K562 (cell line): Measurements from ENCODE around the gene GLDN. TPM values are rescaled to one million over a fixed set of nuclear protein-coding genes. Genes with fewer than 3 reads are reported as not detected.

Experiments used
- ATAC-seq: fragments of 200-7000 bp; cut with Tn5 transposase; 3 replicates; pipeline ENCODE4 v1.9.1; 2020; ENCODE audit warnings: moderate library complexity
- BruUV-seq: library from RNA; stranded (reverse); fragments of 400-500 nt; replicated peaks from 2 replicates; lab custom pipeline; 2021; lab: Mats Ljungman, UMichigan
- CTCF ChIA-PET: fragments of 300-600 bp; formaldehyde crosslinking; extraction: SDS; loops from one replicate; lab custom pipeline; 2021; ENCODE audit warnings: low intra/inter-chr PET ratio; lab: Yijun Ruan, JAX
- POLR2A ChIA-PET: fragments of 300-600, 350-650 bp; sonication (Branson Sonifier 250); formaldehyde crosslinking; extraction: SDS; loops from one replicate; lab custom pipeline; 2021; ENCODE audit warnings: antibody characterized with exemption, inconsistent platforms; lab: Yijun Ruan, JAX
- DNase-seq, 4 experiments: peaks; one replicate each; pipeline versions ENCODE4 v3.0.0 to v3.0.0-alpha.2; 2011 to 2018; ENCODE audit warnings: low spot score in 3 of 4, mixed read lengths in 3 of 4; ENCODE audit errors: extremely low read depth in 1 of 4
- FAIRE-seq: peaks from 2 replicates; lab custom pipeline; 2011; peaks lifted over from hg19 to GRCh38; lab: Jason Lieb, UNC
- H2AFZ ChIP-seq: 2 replicates; pipeline ENCODE4 v1.6.0; 2011; ENCODE audit warnings: low read depth, low read length, control low read depth, inconsistent platforms
- H3K27ac ChIP-seq: fragments of 200-600 bp; 3 replicates; pipeline ENCODE4 v1.8.0; 2011; ENCODE audit warnings: low read depth, mild to moderate bottlenecking, control low read depth, inconsistent platforms, low read length, moderate library complexity, mixed read lengths; ENCODE audit errors: extremely low read depth
- H3K27me3 ChIP-seq, 2 experiments: fragments of 300-600 bp in 1 of 2; 2 replicates in 1 of 2; 3 replicates in 1 of 2; pipeline versions ENCODE4 v1.6.0 to v1.8.0; 2011; ENCODE audit warnings: inconsistent platforms in 2 of 2, low read length in 2 of 2, mild to moderate bottlenecking in 1 of 2, mixed read lengths in 1 of 2, moderate library complexity in 1 of 2; ENCODE audit not compliant: control insufficient read depth in 2 of 2, insufficient read depth in 2 of 2
- H3K36me3 ChIP-seq: fragments of 300-600 bp; 3 replicates; pipeline ENCODE4 v1.8.0; 2011; ENCODE audit warnings: mild to moderate bottlenecking, low read length, inconsistent platforms; ENCODE audit not compliant: control insufficient read depth, insufficient read depth
- H3K4me1 ChIP-seq, 2 experiments: fragments of 200-600 bp in 1 of 2; replicated peaks in 1 of 2; 2 replicates in 1 of 2; 3 replicates in 1 of 2; pipeline versions ENCODE4 v1.5.1 to v1.8.0; 2011; ENCODE audit warnings: inconsistent platforms in 2 of 2, low read length in 2 of 2, mild to moderate bottlenecking in 1 of 2, mixed read lengths in 1 of 2, moderate library complexity in 1 of 2; ENCODE audit not compliant: control insufficient read depth in 2 of 2, insufficient read depth in 2 of 2
- H3K4me2 ChIP-seq: 2 replicates; pipeline ENCODE4 v1.6.1; 2011; ENCODE audit warnings: low read length, control low read depth, inconsistent platforms, mixed read lengths; ENCODE audit not compliant: insufficient read depth
- H3K4me3 ChIP-seq: fragments of 200-600 bp; sonication (generic), shearing (Covaris generic); 2 replicates; pipeline ENCODE4 v1.5.1; 2016; ENCODE audit warnings: control low read depth, inconsistent platforms
- H3K79me2 ChIP-seq: fragments of 200-600 bp; 3 replicates; pipeline ENCODE4 v1.8.0; 2011; ENCODE audit warnings: low read length, inconsistent platforms; ENCODE audit not compliant: control insufficient read depth, insufficient read depth
- H3K9ac ChIP-seq, 2 experiments: 2 replicates each; pipeline versions ENCODE4 v1.6.0 to v1.6.1; 2011; ENCODE audit warnings: low read depth in 2 of 2, low read length in 2 of 2, control low read depth in 1 of 2, inconsistent platforms in 1 of 2, mild to moderate bottlenecking in 1 of 2, mixed read lengths in 1 of 2; ENCODE audit not compliant: insufficient read depth in 1 of 2
- H3K9me1 ChIP-seq: one replicate; pipeline ENCODE4 v1.6.0; 2011; ENCODE audit warnings: inconsistent platforms, mild to moderate bottlenecking, low read length, moderate library complexity; ENCODE audit not compliant: control insufficient read depth, insufficient read depth
- H3K9me3 ChIP-seq: replicated peaks from 2 replicates; pipeline ENCODE4 v1.5.1; 2011; ENCODE audit warnings: low read depth, low read length, inconsistent platforms; ENCODE audit not compliant: control insufficient read depth, insufficient read depth
- H4K20me1 ChIP-seq: replicated peaks from 2 replicates; pipeline ENCODE4 v1.6.1; 2011; ENCODE audit warnings: low read length, inconsistent platforms, mixed read lengths; ENCODE audit not compliant: control insufficient read depth, insufficient read depth
- CBX2 ChIP-seq: fragments of 200-600 bp; sonication (generic); IDR thresholded peaks from one replicate; pipeline ENCODE4 v1.6.1; 2012; ENCODE audit warnings: mild to moderate bottlenecking, low read length, inconsistent platforms; ENCODE audit not compliant: insufficient read depth, poor library complexity, severe bottlenecking
- CBX8 ChIP-seq: fragments of 200-600 bp; sonication (generic); IDR thresholded peaks from 2 replicates; pipeline ENCODE4 v1.6.1; 2012; ENCODE audit warnings: borderline replicate concordance, mixed run types, low read depth, mild to moderate bottlenecking, moderate library complexity, mixed read lengths, low read length, control low read depth, inconsistent platforms; ENCODE audit not compliant: poor library complexity, severe bottlenecking; ENCODE audit errors: extremely low read depth
- MAFG ChIP-seq: fragments of 450-650 bp; conservative IDR thresholded peaks from 2 replicates; pipeline ENCODE4 v1.6.1; 2016; ENCODE audit warnings: missing genetic modification characterization, missing compliant biosample characterization
- SMAD1 ChIP-seq: fragments of 150-350 bp; IDR thresholded peaks from 2 replicates; pipeline ENCODE4 v1.6.1; 2014; ENCODE audit warnings: low read length, low read depth; ENCODE audit not compliant: partially characterized antibody
- ZNF699 ChIP-seq: fragments of 250-450 bp; sonication (Bioruptor Pico); IDR thresholded peaks from 2 replicates; pipeline ENCODE4 v1.8.0; 2021; ENCODE audit warnings: mild to moderate bottlenecking, moderate library complexity; ENCODE audit not compliant: insufficient replicate concordance
- WGBS: fragments of 100-300 bp; shearing (Covaris generic); methylation state at CpG from one replicate; pipeline ENCODE4 v1.1.6; 2016; ENCODE audit warnings: low coverage, mixed read lengths; ENCODE audit not compliant: insufficient coverage; ENCODE audit errors: missing lambda C conversion rate; 5-methylcytosine and 5-hydroxymethylcytosine counted together
- in situ Hi-C: fragments of 300-500 bp; cut with MboI; formaldehyde crosslinking; loops from 4 replicates; pipeline ENCODE4 v1.15.0; 2018; ENCODE audit warnings: inconsistent platforms, mixed read lengths
- intact Hi-C: fragments of 100-400 bp; cut with micrococcal nuclease; formaldehyde crosslinking; loops from 2 replicates; pipeline ENCODE4 v1.14.2; 2022
- polyA plus RNA-seq, 8 experiments: library from polyadenylated mRNA; depleted of rRNA in 4 of 8; stranded (reverse) in 5 of 8; unstranded in 3 of 8; fragments of >200 nt; fragmentation: Nextera tagmentation in 2 of 8; fragmentation: Illumina TruSeq in 1 of 8; extraction: Ambion mirVana in 2 of 8; extraction: Trizol in 1 of 8; gene quantifications; 2 replicates each; pipeline versions ENCODE4 v1.2.1 to v1.2.3, GENCODE V29; 2011 to 2014; ENCODE audit warnings: inconsistent platforms in 1 of 8, missing spikeins in 1 of 8
- total RNA-seq, 7 experiments: library from RNA; depleted of rRNA in 6 of 7; stranded (reverse); fragments of >200 nt in 6 of 7; fragmentation: Illumina TruSeq in 2 of 7; extraction: Trizol in 2 of 7; gene quantifications; 2 replicates each; pipeline versions ENCODE4 v1.2.1 to v1.2.3, GENCODE V29; 2011 to 2021; ENCODE audit warnings: low replicate concordance in 1 of 7

GLDN gene
- total and polyA plus RNA-seq, 9 of the 15 experiments (the other 6 are each of a cell fraction or from before 2014, with no cell fraction given) = 0.05 to 0.33 (median 0.18) TPM

GRCh38 chr15:51405693-51406523 lies 64.5 kb downstream of the GLDN start:
- no peak overlapping the region for H3K27ac ChIP-seq
- 4% methylated on average over 11 of the region's 11 CpGs for WGBS
- ATAC-seq (no peak), DNase-seq (no peak), FAIRE-seq (no peak)
- H2AFZ ChIP-seq = no peak overlapping the region
- no peak overlapping the region for H3K9ac ChIP-seq
- intact Hi-C loops (no loop called here), in situ Hi-C loops (no loop called here)
- H3K36me3 ChIP-seq = no peaks in the 10 kb centered on the region
- POLR2A ChIA-PET = no interaction called here
- CTCF ChIA-PET = no interaction called here
- H3K27me3 ChIP-seq = peaks cover 15 to 27% of the 10 kb centered on the region in 2 experiments
- H3K79me2 ChIP-seq = no peaks in the 10 kb centered on the region
- H3K4me1 ChIP-seq = no peaks in the 10 kb centered on the region
- H3K4me3 ChIP-seq = no peak overlapping the region
- no peaks in the 10 kb centered on the region for H3K9me1 ChIP-seq
- H4K20me1 ChIP-seq = no peaks in the 10 kb centered on the region
- no peak overlapping the region for H3K4me2 ChIP-seq
- no TSS peak for BruUV-seq
- no peaks in the 10 kb centered on the region for H3K9me3 ChIP-seq
- TF ChIP-seq SMAD1 (no peak), ZNF699 (no peak), CBX2 (peak; percentile 65), MAFG (tag) (0 out of 2 replicates have a peak, but pooled peaks have one; percentile 4), CBX8 (peak; percentile 89)
- TF ChIP-seq, all 486 proteins: peak for 3
